BLaER1 treated with 17β-estradiol and CSF1 and Interleukin-3, amounts not matched to agents 10 nM and 100 nM (cell line): ENCODE results near the gene AMBRA1.

Experiments used
- H3K27ac ChIP-seq, 11 experiments: shearing (Covaris generic); formaldehyde crosslinking; 2 replicates each; pipeline ENCODE4 v1.8.1; 2022
- H3K27me3 ChIP-seq, 11 experiments: shearing (Covaris generic); formaldehyde crosslinking; 2 replicates each; pipeline ENCODE4 v1.8.1; 2022
- H3K36me3 ChIP-seq, 11 experiments: shearing (Covaris generic); formaldehyde crosslinking; 2 replicates each; pipeline ENCODE4 v1.8.1; 2022
- H3K4me1 ChIP-seq, 10 experiments: shearing (Covaris generic); formaldehyde crosslinking; 2 replicates each; pipeline ENCODE4 v1.8.1; 2022
- H3K4me2 ChIP-seq, 11 experiments: shearing (Covaris generic); formaldehyde crosslinking; 2 replicates each; pipeline ENCODE4 v1.8.1; 2022
- H3K4me3 ChIP-seq, 10 experiments: shearing (Covaris generic); formaldehyde crosslinking; 2 replicates each; pipeline ENCODE4 v1.8.1; 2022
- H3K9ac ChIP-seq, 11 experiments: shearing (Covaris generic); formaldehyde crosslinking; 2 replicates each; pipeline ENCODE4 v1.8.1; 2022
- H3K9me3 ChIP-seq, 11 experiments: shearing (Covaris generic); formaldehyde crosslinking; replicated peaks in 1 of 11; 2 replicates each; pipeline ENCODE4 v1.8.1; 2022
- H4K20me1 ChIP-seq, 11 experiments: shearing (Covaris generic); formaldehyde crosslinking; 2 replicates each; pipeline ENCODE4 v1.8.1; 2022
- Cebpa-rat ChIP-seq, 11 experiments: shearing (Covaris generic); IDR thresholded peaks; 2 replicates each; pipeline ENCODE4 v1.8.1; 2022

AMBRA1 gene

DNA sequence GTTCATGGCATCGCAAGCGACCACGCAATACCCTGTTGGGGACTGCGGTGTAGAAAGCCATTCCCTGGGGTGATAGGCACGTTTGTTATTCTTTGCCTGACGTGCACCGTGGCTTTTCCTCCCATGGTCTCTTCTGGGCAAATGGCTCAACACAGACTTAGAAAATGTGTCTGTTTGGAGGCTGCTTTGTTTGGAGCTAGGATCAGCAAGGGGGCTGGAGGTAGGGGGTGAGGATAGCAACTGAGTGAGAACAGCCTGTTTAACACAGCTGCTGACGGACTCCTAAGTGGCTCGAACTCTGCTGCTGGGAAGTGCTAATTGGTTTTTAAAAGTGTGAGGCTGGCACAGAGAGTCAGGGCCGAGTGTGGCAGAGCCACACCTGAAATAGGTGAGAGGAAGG, 186.2 kb downstream of the AMBRA1 start:
- H4K20me1 ChIP-seq = peaks cover 0 to 68% (median 13%) of the 10 kb centered on the region in 11 experiments; a peak in 14 of 22 replicates
- TF ChIP-seq Cebpa-rat (IDR thresholded peaks at IDR 0.05) = no peak
- no peak overlapping the region for H3K27ac ChIP-seq
- H3K4me1 ChIP-seq = peaks cover 0 to 18% (median 13%) of the 10 kb centered on the region in 10 experiments; a peak in 12 of 20 replicates
- H3K27me3 ChIP-seq = no peaks in the 10 kb centered on the region
- peaks cover 73 to 100% (median 95%) of the 10 kb centered on the region in 11 experiments for H3K36me3 ChIP-seq
- 0 out of 22 replicates have a peak overlapping the region, but pooled peaks of 1 of the 11 experiments have one; percentile 27 for H3K9ac ChIP-seq
- H3K4me3 ChIP-seq = no peak overlapping the region
- H3K9me3 ChIP-seq = no peaks in the 10 kb centered on the region
- peak overlapping the region in 6 of 11 experiments; percentile 8 to 55 (median 33); a peak in 8 of 22 replicates for H3K4me2 ChIP-seq

DNA sequence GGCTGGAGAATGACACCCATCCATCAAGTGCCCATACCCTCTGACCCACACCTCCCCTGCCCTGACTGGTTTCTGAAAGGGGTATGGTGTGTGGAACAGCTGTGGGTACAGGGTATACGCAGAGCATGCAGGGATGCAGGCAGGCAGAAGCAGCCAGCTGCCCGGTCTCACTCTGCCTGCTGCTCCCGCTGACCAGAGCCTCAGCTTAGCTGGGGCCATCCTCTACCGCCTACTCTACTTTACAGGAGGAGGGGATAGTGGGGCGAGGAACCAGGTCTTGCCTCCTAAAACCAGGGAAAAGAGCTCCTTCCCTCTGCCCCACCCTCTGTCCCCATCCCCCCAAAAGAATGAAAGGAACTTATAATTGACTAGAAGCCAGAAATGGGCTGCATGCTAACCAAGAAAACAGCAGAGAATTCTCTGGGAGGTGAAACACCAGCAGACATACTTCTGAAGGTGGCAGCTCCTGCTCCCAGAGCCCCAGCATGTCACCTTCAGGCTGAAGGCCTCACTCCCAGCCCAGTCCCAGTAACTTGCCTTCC, 189.3 kb downstream of the AMBRA1 start:
- Histone ChIP-seq H3K9ac (no peak overlapping the region), H3K27ac (no peak overlapping the region), H3K4me3 (no peak overlapping the region), H3K4me1 (peaks cover 0 to 18% (median 13%) of the 10 kb centered on the region in 10 experiments; a peak in 12 of 20 replicates), H3K4me2 (no peak overlapping the region), H3K9me3 (no peaks in the 10 kb centered on the region), H3K36me3 (peaks cover 76 to 100% (median 96%) of the 10 kb centered on the region in 11 experiments), H3K27me3 (no peaks in the 10 kb centered on the region), H4K20me1 (peaks cover 0 to 74% (median 18%) of the 10 kb centered on the region in 11 experiments; a peak in 15 of 22 replicates)
- TF ChIP-seq Cebpa-rat (IDR thresholded peaks at IDR 0.05) = no peak

DNA sequence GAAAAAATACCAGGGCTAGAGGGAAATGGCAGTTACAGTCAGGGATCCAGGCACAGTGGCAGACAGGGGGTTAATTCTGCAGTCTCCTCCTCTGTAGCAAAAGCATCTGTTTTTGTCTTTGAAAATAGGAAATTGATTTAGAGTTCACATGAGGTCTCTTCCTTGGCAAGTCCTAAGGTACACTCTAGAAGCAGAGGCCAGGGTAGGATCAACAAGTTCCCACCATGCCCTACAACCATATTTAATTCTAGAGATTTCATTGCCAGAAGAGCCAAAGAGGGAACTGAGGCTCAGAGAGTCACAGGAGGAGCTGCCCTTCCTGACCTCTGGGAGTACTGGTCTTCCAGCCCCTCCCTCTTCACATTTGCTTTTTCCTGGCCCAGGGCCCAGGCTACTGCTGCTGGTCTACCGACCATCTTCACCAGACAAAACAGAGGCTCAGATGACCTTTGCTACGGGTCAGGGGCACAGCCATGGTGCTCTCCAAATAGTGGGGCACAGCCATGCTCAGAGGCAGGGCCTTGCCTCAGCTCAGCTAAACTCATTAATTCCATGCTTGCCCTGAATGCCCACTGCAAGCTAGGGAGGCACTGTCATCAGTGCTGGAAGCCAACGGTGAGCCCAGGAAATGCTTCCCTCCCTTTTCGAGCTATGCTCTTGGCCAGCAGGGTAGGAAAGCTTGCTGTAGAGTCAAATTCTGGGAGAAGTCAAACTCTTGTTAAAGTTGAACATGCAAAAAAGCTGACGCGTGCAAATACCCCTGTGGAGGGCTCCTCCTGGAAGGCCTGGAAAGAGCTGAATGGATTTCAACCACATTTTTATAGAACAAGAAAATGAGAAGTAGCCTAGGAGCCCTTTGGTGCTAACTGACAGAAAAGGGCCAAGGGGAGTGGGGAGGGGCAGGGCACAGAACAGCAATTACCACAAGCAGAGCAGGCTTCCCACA, 190.6 kb downstream of the AMBRA1 start:
- Histone ChIP-seq H3K4me3 (no peak overlapping the region), H3K9me3 (no peaks in the 10 kb centered on the region), H3K27ac (no peak overlapping the region), H3K9ac (no peak overlapping the region), H3K27me3 (no peaks in the 10 kb centered on the region), H4K20me1 (peaks cover 0 to 69% (median 18%) of the 10 kb centered on the region in 11 experiments; a peak in 15 of 22 replicates), H3K4me1 (peaks cover 0 to 12% (median 9%) of the 10 kb centered on the region in 10 experiments; a peak in 12 of 20 replicates), H3K36me3 (peaks cover 66 to 99% (median 87%) of the 10 kb centered on the region in 11 experiments), H3K4me2 (no peak overlapping the region)
- TF ChIP-seq Cebpa-rat (IDR thresholded peaks at IDR 0.05) = no peak

DNA sequence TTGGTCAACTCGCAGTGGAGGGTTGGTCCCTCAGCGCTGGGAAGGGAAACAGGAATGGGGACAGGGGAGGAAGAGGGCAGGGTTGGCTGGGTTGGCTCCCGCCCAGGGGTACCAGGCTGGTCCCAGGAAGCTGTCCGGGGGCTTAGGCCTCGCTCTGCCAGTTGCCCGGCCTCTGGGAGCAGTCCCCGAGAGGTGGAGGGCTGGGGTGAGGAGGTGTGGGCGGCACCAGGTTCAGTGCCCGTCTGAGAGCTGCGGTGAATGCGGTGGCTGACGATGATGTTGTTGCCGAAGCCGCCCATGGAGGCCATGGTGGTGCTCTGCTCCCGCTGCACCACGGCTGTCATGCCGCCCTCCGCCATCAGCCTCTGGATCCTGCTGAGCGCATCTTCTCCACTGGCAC, 196.3 kb downstream of the AMBRA1 start:
- H3K4me2 ChIP-seq = no peak overlapping the region
- no peak for TF ChIP-seq Cebpa-rat (IDR thresholded peaks at IDR 0.05)
- peaks cover 17 to 91% (median 46%) of the 10 kb centered on the region in 11 experiments; a peak in 19 of 22 replicates for H4K20me1 ChIP-seq
- no peaks in the 10 kb centered on the region for H3K9me3 ChIP-seq
- no peak overlapping the region for H3K9ac ChIP-seq
- H3K4me1 ChIP-seq = peaks cover 0 to 13% (median 5%) of the 10 kb centered on the region in 10 experiments; a peak in 11 of 20 replicates
- H3K27ac ChIP-seq = no peak overlapping the region
- H3K27me3 ChIP-seq = peaks cover 10 to 20% (median 16%) of the 10 kb centered on the region in 11 experiments
- no peak overlapping the region for H3K4me3 ChIP-seq
- H3K36me3 ChIP-seq = peaks cover 35 to 70% (median 55%) of the 10 kb centered on the region in 11 experiments

DNA sequence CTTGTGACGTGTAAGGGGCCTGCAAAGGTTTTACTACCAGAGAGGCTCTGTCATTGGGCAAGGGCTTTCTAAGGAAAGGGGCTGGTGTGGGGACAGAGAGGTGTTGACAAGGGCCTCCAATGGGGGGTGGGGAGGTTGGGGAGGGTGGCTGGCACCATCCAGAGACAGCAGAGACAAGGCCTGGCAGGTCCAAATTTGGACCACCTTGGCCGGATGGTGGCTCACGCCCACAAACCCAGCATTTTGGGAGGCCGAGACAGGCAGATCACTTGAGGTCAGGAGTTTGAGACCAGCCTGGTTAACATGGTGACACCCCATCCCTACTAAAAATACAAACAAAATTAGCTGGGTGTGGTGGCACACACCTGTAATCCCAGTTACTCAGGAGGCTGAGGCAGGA, 200.1 kb downstream of the AMBRA1 start:
- Histone ChIP-seq H3K27me3 (peaks cover 47 to 57% (median 53%) of the 10 kb centered on the region in 11 experiments), H3K36me3 (peaks cover 20 to 34% (median 28%) of the 10 kb centered on the region in 11 experiments), H3K9ac (no peak overlapping the region), H3K27ac (no peak overlapping the region), H4K20me1 (peaks cover 17 to 97% (median 74%) of the 10 kb centered on the region in 11 experiments; a peak in 20 of 22 replicates), H3K4me1 (peaks cover 10 to 40% (median 28%) of the 10 kb centered on the region in 10 experiments; a peak in 18 of 20 replicates), H3K4me2 (no peak overlapping the region), H3K4me3 (no peak overlapping the region), H3K9me3 (no peaks in the 10 kb centered on the region)
- no peak for TF ChIP-seq Cebpa-rat (IDR thresholded peaks at IDR 0.05)

DNA sequence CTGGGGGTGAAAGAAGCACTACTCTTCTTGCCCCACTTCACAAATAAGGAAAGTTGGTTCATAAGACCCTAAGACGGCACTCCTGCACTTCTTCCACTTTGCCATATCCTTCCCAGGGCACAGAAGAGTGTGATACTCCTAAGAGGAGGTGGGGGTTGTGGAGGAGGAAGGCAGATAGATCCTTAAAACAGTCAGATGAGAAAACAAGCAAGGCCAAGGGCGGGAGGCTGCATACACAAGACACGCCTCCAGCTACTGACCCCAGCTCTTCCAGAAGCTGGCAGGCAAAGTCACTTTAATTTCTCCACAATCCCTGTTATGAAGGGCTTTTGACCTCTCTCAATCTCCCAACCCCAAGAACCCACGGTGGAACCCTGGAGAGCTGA, 200.6 kb downstream of the AMBRA1 start:
- Histone ChIP-seq H3K4me3 (no peak overlapping the region), H3K9me3 (no peaks in the 10 kb centered on the region), H4K20me1 (peaks cover 17 to 99% (median 78%) of the 10 kb centered on the region in 11 experiments; a peak in 20 of 22 replicates), H3K27ac (no peak overlapping the region), H3K4me1 (peaks cover 11 to 44% (median 33%) of the 10 kb centered on the region in 10 experiments; a peak in 18 of 20 replicates), H3K36me3 (peaks cover 18 to 29% (median 25%) of the 10 kb centered on the region in 11 experiments), H3K9ac (no peak overlapping the region), H3K4me2 (peak overlapping the region in 8 of 11 experiments; percentile 27 to 88 (median 78); a peak in 14 of 22 replicates), H3K27me3 (peaks cover 53 to 63% (median 59%) of the 10 kb centered on the region in 11 experiments)
- TF ChIP-seq Cebpa-rat (IDR thresholded peaks at IDR 0.05) = no peak

DNA sequence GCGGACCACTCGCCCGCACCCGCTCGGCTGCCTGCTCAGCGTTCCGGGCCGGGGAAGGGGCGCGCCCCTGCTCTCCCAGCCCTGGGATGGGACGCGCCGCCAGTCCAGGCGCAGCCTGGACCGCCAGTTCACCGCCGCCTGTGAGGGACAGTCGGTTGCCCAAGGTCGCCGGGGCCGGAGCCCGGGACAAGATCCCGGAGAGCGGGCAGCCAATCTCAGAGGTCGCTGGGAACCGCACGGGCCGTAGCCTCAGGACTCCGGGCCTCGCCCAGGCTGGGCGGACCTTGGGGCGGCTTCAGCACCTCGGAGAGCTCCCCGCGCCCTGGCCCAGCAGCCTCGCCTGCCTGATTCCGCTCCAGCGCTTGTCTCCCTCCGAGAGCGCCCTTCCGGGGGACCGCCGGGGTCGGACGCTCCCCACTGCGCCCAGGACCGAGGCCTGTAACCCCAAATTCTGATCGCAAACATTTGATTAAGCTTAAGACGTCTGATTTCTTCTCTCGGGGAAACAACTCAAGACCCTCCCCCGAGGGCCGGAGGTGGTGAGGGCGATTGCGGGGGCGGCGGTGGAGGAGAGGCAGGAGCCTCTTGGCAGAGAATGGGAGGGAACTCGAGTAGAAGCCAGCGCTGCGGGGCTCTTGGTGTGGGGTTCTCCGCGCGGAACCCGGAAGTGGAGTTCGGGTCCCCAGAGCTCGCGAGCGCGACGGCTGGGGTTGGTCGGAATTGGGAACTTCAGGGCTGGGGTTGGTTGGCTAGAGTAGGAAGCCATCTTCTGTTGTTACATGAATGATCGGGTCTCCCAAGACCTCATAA, 201.2 kb downstream of the AMBRA1 start:
- Histone ChIP-seq H3K27ac (no peak overlapping the region), H3K36me3 (peaks cover 12 to 23% (median 19%) of the 10 kb centered on the region in 11 experiments), H3K4me2 (peak overlapping the region; percentile 27 to 88 (median 78)), H3K4me3 (peak overlapping the region in 5 of 10 experiments; percentile 30 to 50 (median 37); a peak in 6 of 20 replicates), H3K4me1 (peaks cover 15 to 50% (median 39%) of the 10 kb centered on the region in 10 experiments; a peak in 19 of 20 replicates), H3K9ac (no peak overlapping the region), H3K9me3 (no peaks in the 10 kb centered on the region), H4K20me1 (peaks cover 17 to 99% (median 81%) of the 10 kb centered on the region in 11 experiments; a peak in 20 of 22 replicates), H3K27me3 (peaks cover 59 to 69% (median 65%) of the 10 kb centered on the region in 11 experiments)
- TF ChIP-seq Cebpa-rat (IDR thresholded peaks at IDR 0.05) = no peak
